Kidney tubule cell (primary cell): Measurements from ENCODE around the gene PDE5A.
"Not testable (repeated sequence)": the region's sequence is repeated elsewhere in the genome, so short reads cannot be mapped to it uniquely, and the experiment has no call there.

Source experiments
- DNase-seq: peaks from one replicate; pipeline ENCODE4 v3.0.0-alpha.2; 2018; ENCODE audit warnings: low spot score

Gene PDE5A

GRCh38 chr4:119628281-119629141 lies at the start of gene PDE5A:
Gene PDE5A (minus strand): TSS chr4:119628804. CDS start chr4:119628671, 133 bp downstream.
- peak; percentile 87 for DNase-seq

- no peak for DNase-seq
Observed at GRCh38 chr4:119676101-119676500, 47.5 kb upstream of the PDE5A start.

- no peak for DNase-seq
Observed at GRCh38 chr4:119675391-119675790, 46.8 kb upstream of the PDE5A start.

- DNase-seq, result no peak
Observed at GRCh38 chr4:119672938-119673337, 44.3 kb upstream of the PDE5A start.

- no peak for DNase-seq
Observed at GRCh38 chr4:119672086-119672485, 43.5 kb upstream of the PDE5A start.

- DNase-seq, result no peak
Observed at GRCh38 chr4:119671205-119671604, 42.6 kb upstream of the PDE5A start.

GRCh38 chr4:119667802-119668201 lies 39.2 kb upstream of the PDE5A start:
- DNase-seq, result no peak

GRCh38 chr4:119666653-119667091 lies 38.1 kb upstream of the PDE5A start:
- DNase-seq, result no peak

GRCh38 chr4:119665752-119666151 lies 37.1 kb upstream of the PDE5A start:
- no peak for DNase-seq

- no peak for DNase-seq
Observed at GRCh38 chr4:119664168-119664907, 35.7 kb upstream of the PDE5A start.

GRCh38 chr4:119663160-119663788 lies 34.7 kb upstream of the PDE5A start:
- peak; percentile 17 for DNase-seq

GRCh38 chr4:119662612-119663011 lies 34.0 kb upstream of the PDE5A start:
- not testable (repeated sequence) for DNase-seq

GRCh38 chr4:119661231-119661630 lies 32.6 kb upstream of the PDE5A start:
- no peak for DNase-seq

- DNase-seq, result no peak
Observed at GRCh38 chr4:119659576-119659975, 31.0 kb upstream of the PDE5A start.

- DNase-seq, result peak; percentile 61
Observed at GRCh38 chr4:119657111-119657611, 28.6 kb upstream of the PDE5A start.

- DNase-seq, result no peak
Observed at GRCh38 chr4:119656342-119656741, 27.7 kb upstream of the PDE5A start.

GRCh38 chr4:119655111-119655837 lies 26.7 kb upstream of the PDE5A start:
- DNase-seq, result no peak

GRCh38 chr4:119653990-119654389 lies 25.4 kb upstream of the PDE5A start:
- no peak for DNase-seq

GRCh38 chr4:119652998-119653397 lies 24.4 kb upstream of the PDE5A start:
- DNase-seq, result no peak

- DNase-seq, result no peak
Observed at GRCh38 chr4:119648398-119648797, 19.8 kb upstream of the PDE5A start.

GRCh38 chr4:119647558-119647957 lies 19.0 kb upstream of the PDE5A start:
- no peak for DNase-seq
